ENCODE results near the gene RALGPS1.

GRCh38 chr9:127051881-127052595 lies 137.5 kb downstream of the RALGPS1 start:
- TF ChIP-seq CTCF (conservative IDR thresholded peaks at IDR 0.05 in 1 of 2, IDR thresholded peaks at IDR 0.05 in 1 of 2; ENCODE audit: low read depth in 1 of 2, low read length in 2 of 2): no peak
- TF ChIP-seq EZH2 (IDR thresholded peaks at IDR 0.05; ENCODE audit: low read length, missing control alignments): no peak

Data from fibroblast of lung (primary cell).